GM21619 (cell line): ENCODE measurements around the gene PPP6R3.

Experiments
- ATAC-seq: cut with Tn5 transposase; IDR thresholded peaks from one replicate; pipeline ENCODE4 v1.9.1; 2021; ENCODE audit not compliant: unreplicated experiment

Gene PPP6R3

GRCh38 chr11:68551223-68551622, 90.7 kb downstream of the PPP6R3 start:
- ATAC-seq, result no peak

GRCh38 chr11:68551777-68552176, 91.2 kb downstream of the PPP6R3 start:
- no peak for ATAC-seq

- ATAC-seq, result no peak
These were observed 92.0 kb downstream of the PPP6R3 start for GRCh38 chr11:68552542-68552941.

GRCh38 chr11:68560216-68560615, 99.7 kb downstream of the PPP6R3 start:
- ATAC-seq, result no peak

GRCh38 chr11:68563454-68563853, 102.9 kb downstream of the PPP6R3 start:
- no peak for ATAC-seq

GRCh38 chr11:68564261-68564660, 103.7 kb downstream of the PPP6R3 start:
- no peak for ATAC-seq

- ATAC-seq, result no peak
These were observed 105.2 kb downstream of the PPP6R3 start for GRCh38 chr11:68565768-68566167.

- ATAC-seq, result no peak
These were observed 107.0 kb downstream of the PPP6R3 start for GRCh38 chr11:68567553-68567952.

GRCh38 chr11:68569357-68569756, 108.8 kb downstream of the PPP6R3 start:
- no peak for ATAC-seq

- ATAC-seq, result no peak
These were observed 110.1 kb downstream of the PPP6R3 start for GRCh38 chr11:68570691-68571090.

GRCh38 chr11:68574308-68574707, 113.8 kb downstream of the PPP6R3 start:
- no peak for ATAC-seq

- ATAC-seq, result no peak
These were observed 114.6 kb downstream of the PPP6R3 start for GRCh38 chr11:68575025-68575665.

GRCh38 chr11:68579455-68579854, 118.9 kb downstream of the PPP6R3 start:
- ATAC-seq, result no peak

- no peak for ATAC-seq
These were observed 120.9 kb downstream of the PPP6R3 start for GRCh38 chr11:68581439-68581838.

GRCh38 chr11:68581901-68582300, 121.3 kb downstream of the PPP6R3 start:
- no peak for ATAC-seq

- ATAC-seq, result no peak
These were observed 122.0 kb downstream of the PPP6R3 start for GRCh38 chr11:68582416-68583040.

- ATAC-seq, result no peak
These were observed 122.5 kb downstream of the PPP6R3 start for GRCh38 chr11:68583041-68583446.

GRCh38 chr11:68584097-68584496, 123.5 kb downstream of the PPP6R3 start:
- ATAC-seq, result no peak

- no peak for ATAC-seq
These were observed 124.5 kb downstream of the PPP6R3 start for GRCh38 chr11:68584991-68585524.

GRCh38 chr11:68589547-68590216, 129.1 kb downstream of the PPP6R3 start:
- ATAC-seq, result no peak

- ATAC-seq, result no peak
These were observed 131.2 kb downstream of the PPP6R3 start for GRCh38 chr11:68591719-68592118.

- ATAC-seq, result no peak
These were observed 132.9 kb downstream of the PPP6R3 start for GRCh38 chr11:68593441-68593840.
